Glutamatergic neuron (in vitro differentiated cells): ENCODE results near the gene HRAS. TPM values are rescaled to one million over a fixed set of nuclear protein-coding genes. Genes with fewer than 3 reads are reported as not detected.

Experiments used
- DNase-seq: peaks from one replicate; pipeline ENCODE4 v3.0.0; 2022
- H3K27ac Mint-ChIP-seq: one replicate; pipeline ENCODE4 v1.8.0; 2020; ENCODE audit warnings: mild to moderate bottlenecking, mixed read lengths, inconsistent platforms; ENCODE audit not compliant: unreplicated experiment
- H3K27me3 Mint-ChIP-seq: one replicate; pipeline ENCODE4 v1.8.0; 2020; ENCODE audit warnings: mild to moderate bottlenecking, moderate library complexity, mixed read lengths, inconsistent platforms; ENCODE audit not compliant: unreplicated experiment
- H3K36me3 Mint-ChIP-seq: one replicate; pipeline ENCODE4 v1.8.0; 2020; ENCODE audit warnings: mild to moderate bottlenecking, mixed read lengths, inconsistent platforms; ENCODE audit not compliant: unreplicated experiment
- H3K4me1 Mint-ChIP-seq: one replicate; pipeline ENCODE4 v1.8.0; 2020; ENCODE audit warnings: mild to moderate bottlenecking, low read depth, mixed read lengths, inconsistent platforms; ENCODE audit not compliant: unreplicated experiment
- H3K4me3 Mint-ChIP-seq: one replicate; pipeline ENCODE4 v1.8.0; 2020; ENCODE audit warnings: mild to moderate bottlenecking, mixed read lengths, inconsistent platforms; ENCODE audit not compliant: unreplicated experiment
- H3K9me3 Mint-ChIP-seq: one replicate; pipeline ENCODE4 v1.8.0; 2020; ENCODE audit warnings: mild to moderate bottlenecking, moderate library complexity, mixed read lengths, inconsistent platforms; ENCODE audit not compliant: unreplicated experiment
- CTCF ChIP-seq: fragments of 200-600 bp; sonication (generic); IDR thresholded peaks from one replicate; pipeline ENCODE4 v1.5.0; 2021; ENCODE audit not compliant: partially characterized antibody, unreplicated experiment
- total RNA-seq: library from RNA; stranded (reverse); fragmentation: NEBNext Ultra II Directional; extraction: Animal tissue kit (Norgen Biotek cat#: 25700); gene quantifications from one replicate; pipeline ENCODE4 v1.2.1, GENCODE V29; 2021; ENCODE audit not compliant: unreplicated experiment

HRAS gene
- total RNA-seq, 1 donor from 2014 or later: 140 TPM

- H3K4me3 Mint-ChIP-seq: no peak overlapping the region
- TF ChIP-seq CTCF: no peak
- no peak overlapping the region for H3K27ac Mint-ChIP-seq
- H3K4me1 Mint-ChIP-seq: peaks cover 6% of the 10 kb centered on the region
- H3K27me3 Mint-ChIP-seq: peaks cover 22% of the 10 kb centered on the region
- H3K9me3 Mint-ChIP-seq: peaks cover 27% of the 10 kb centered on the region
- H3K36me3 Mint-ChIP-seq: peaks cover 12% of the 10 kb centered on the region
- DNase-seq: no peak
Observed at GRCh38 chr11:501001-501682, 34.2 kb downstream of the HRAS start.

- H3K4me3 Mint-ChIP-seq: no peak overlapping the region
- peaks cover 4% of the 10 kb centered on the region for H3K4me1 Mint-ChIP-seq
- no peak overlapping the region for H3K27ac Mint-ChIP-seq
- H3K9me3 Mint-ChIP-seq: peaks cover 28% of the 10 kb centered on the region
- peaks cover 25% of the 10 kb centered on the region for H3K27me3 Mint-ChIP-seq
- peaks cover 17% of the 10 kb centered on the region for H3K36me3 Mint-ChIP-seq
- no peak for TF ChIP-seq CTCF
- DNase-seq: no peak
Observed at GRCh38 chr11:499201-500076, 35.9 kb downstream of the HRAS start.

GRCh38 chr11:498297-499181 lies 36.8 kb downstream of the HRAS start:
- H3K4me3 Mint-ChIP-seq: peak overlapping the region; percentile 25
- H3K9me3 Mint-ChIP-seq: peaks cover 28% of the 10 kb centered on the region
- peaks cover 17% of the 10 kb centered on the region for H3K36me3 Mint-ChIP-seq
- H3K27ac Mint-ChIP-seq: no peak overlapping the region
- TF ChIP-seq CTCF: no peak
- no peak for DNase-seq
- H3K4me1 Mint-ChIP-seq: peaks cover 4% of the 10 kb centered on the region
- peaks cover 26% of the 10 kb centered on the region for H3K27me3 Mint-ChIP-seq

GRCh38 chr11:497565-498296 lies 37.6 kb downstream of the HRAS start:
- peaks cover 4% of the 10 kb centered on the region for H3K4me1 Mint-ChIP-seq
- H3K36me3 Mint-ChIP-seq: peaks cover 17% of the 10 kb centered on the region
- peak overlapping the region; percentile 64 for H3K27ac Mint-ChIP-seq
- DNase-seq: no peak
- no peak for TF ChIP-seq CTCF
- H3K4me3 Mint-ChIP-seq: peak overlapping the region; percentile 55
- peaks cover 30% of the 10 kb centered on the region for H3K27me3 Mint-ChIP-seq
- H3K9me3 Mint-ChIP-seq: peaks cover 28% of the 10 kb centered on the region
